ENCODE data around the gene MCF2L2.

GRCh38 chr3:183275418-183275817 lies 153.0 kb downstream of the MCF2L2 start:
- TF ChIP-seq CTCF (IDR thresholded peaks at IDR 0.05) (no peak), ZFX (IDR thresholded peaks at IDR 0.05; ENCODE audit: borderline replicate concordance) (no peak)

All from 22Rv1 (cell line).